Measurements from ENCODE around the gene LARP1.

GRCh38 chr5:154818471-154819116 lies 63.4 kb downstream of the LARP1 start:
- TF ChIP-seq, protein P1, sequence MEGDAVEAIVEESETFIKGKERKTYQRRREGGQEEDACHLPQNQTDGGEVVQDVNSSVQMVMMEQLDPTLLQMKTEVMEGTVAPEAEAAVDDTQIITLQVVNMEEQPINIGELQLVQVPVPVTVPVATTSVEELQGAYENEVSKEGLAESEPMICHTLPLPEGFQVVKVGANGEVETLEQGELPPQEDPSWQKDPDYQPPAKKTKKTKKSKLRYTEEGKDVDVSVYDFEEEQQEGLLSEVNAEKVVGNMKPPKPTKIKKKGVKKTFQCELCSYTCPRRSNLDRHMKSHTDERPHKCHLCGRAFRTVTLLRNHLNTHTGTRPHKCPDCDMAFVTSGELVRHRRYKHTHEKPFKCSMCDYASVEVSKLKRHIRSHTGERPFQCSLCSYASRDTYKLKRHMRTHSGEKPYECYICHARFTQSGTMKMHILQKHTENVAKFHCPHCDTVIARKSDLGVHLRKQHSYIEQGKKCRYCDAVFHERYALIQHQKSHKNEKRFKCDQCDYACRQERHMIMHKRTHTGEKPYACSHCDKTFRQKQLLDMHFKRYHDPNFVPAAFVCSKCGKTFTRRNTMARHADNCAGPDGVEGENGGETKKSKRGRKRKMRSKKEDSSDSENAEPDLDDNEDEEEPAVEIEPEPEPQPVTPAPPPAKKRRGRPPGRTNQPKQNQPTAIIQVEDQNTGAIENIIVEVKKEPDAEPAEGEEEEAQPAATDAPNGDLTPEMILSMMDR (conservative IDR thresholded peaks at IDR 0.05) = no peak
- no peak for TF ChIP-seq ZFX (IDR thresholded peaks at IDR 0.05)
